A549 (cell line): ENCODE measurements around the gene OSBPL9.

ENCODE experiments used
- CEBPB ChIP-seq, 2 experiments: fragments of >200 bp in 1 of 2; sonication (Bioruptor Twin) in 1 of 2; formaldehyde crosslinking in 1 of 2; IDR thresholded peaks; 2 replicates each; pipeline ENCODE4 v1.6.1; 2012 to 2016
- EHF ChIP-seq: fragments of 250-450 bp; sonication (Bioruptor Pico); IDR thresholded peaks from 2 replicates; pipeline ENCODE4 v1.5.0; 2020; ENCODE audit warnings: mild to moderate bottlenecking
- EP300 ChIP-seq, 2 experiments: fragments of >200 bp; sonication (Bioruptor Twin); formaldehyde crosslinking; IDR thresholded peaks; 2 replicates in 1 of 2; 3 replicates in 1 of 2; pipeline ENCODE4 v1.6.1; 2016 to 2017
- HOXA7 ChIP-seq: fragments of 250-450 bp; sonication (Bioruptor Pico); IDR thresholded peaks from 2 replicates; pipeline ENCODE4 v1.5.0; 2020; ENCODE audit warnings: mild to moderate bottlenecking, moderate library complexity
- KDM1A ChIP-seq: fragments of 200-600 bp; sonication (generic); IDR thresholded peaks from 2 replicates; pipeline ENCODE4 v1.6.1; 2016; ENCODE audit warnings: low read depth, mild to moderate bottlenecking
- MAZ ChIP-seq: fragments of 150-350 bp; IDR thresholded peaks from 2 replicates; pipeline ENCODE4 v1.6.1; 2014; ENCODE audit warnings: antibody characterized with exemption, low read depth, low read length, borderline replicate concordance
- PHF8 ChIP-seq: fragments of 200-600 bp; sonication (generic); IDR thresholded peaks from 2 replicates; pipeline ENCODE4 v1.6.1; 2016; ENCODE audit warnings: low read depth, mild to moderate bottlenecking, antibody characterized with exemption, moderate library complexity, borderline replicate concordance
- TF ChIP-seq, protein P1 (sequence below): fragments of >200 bp; sonication (Bioruptor Twin); formaldehyde crosslinking; IDR thresholded peaks from 3 replicates; pipeline ENCODE4 v1.5.1; 2016

DNA sequence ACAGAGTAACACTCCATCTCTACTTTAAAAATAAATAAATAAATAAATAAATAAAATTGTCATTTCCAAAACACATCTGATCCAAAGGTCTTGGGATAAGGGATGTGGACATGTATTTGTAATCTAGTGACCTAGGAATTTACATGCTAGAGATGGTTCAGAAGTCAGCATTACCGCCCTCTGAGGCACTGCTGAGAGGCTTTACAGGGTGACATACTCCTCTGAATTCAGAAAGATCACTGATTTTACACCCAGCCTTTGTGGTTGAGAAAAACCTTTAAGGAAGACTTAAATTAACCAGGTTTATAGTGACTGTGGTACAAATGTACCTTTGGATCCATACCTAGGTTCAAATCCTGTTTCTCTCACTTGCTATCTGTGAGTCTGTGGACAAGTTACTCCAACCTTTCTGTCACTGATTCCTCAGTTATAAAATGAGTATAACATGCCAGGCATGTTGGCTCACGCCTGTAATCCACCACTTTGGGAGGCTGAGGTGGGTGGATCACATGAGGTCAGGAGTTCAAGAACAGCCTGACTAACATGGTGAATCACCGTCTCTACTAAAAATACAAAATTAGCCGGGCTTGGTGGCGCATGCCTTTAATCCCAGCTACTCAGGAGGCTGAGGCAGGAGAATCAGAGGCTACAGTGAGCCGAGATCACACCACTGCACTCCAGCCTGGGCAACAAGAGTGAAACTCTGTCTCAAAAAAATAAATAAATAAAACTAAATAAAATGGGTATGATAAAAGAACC lies 20.1 kb downstream of the OSBPL9 start:
- TF ChIP-seq MAZ (no peak), EHF (CRISPR knock-in tag) (no peak), PHF8 (no peak), EP300 (IDR thresholded peaks at IDR 0.05) (no peak), KDM1A (no peak), CEBPB (IDR thresholded peaks at IDR 0.05) (no peak), HOXA7 (CRISPR knock-in tag) (no peak)
- TF ChIP-seq, protein P1, sequence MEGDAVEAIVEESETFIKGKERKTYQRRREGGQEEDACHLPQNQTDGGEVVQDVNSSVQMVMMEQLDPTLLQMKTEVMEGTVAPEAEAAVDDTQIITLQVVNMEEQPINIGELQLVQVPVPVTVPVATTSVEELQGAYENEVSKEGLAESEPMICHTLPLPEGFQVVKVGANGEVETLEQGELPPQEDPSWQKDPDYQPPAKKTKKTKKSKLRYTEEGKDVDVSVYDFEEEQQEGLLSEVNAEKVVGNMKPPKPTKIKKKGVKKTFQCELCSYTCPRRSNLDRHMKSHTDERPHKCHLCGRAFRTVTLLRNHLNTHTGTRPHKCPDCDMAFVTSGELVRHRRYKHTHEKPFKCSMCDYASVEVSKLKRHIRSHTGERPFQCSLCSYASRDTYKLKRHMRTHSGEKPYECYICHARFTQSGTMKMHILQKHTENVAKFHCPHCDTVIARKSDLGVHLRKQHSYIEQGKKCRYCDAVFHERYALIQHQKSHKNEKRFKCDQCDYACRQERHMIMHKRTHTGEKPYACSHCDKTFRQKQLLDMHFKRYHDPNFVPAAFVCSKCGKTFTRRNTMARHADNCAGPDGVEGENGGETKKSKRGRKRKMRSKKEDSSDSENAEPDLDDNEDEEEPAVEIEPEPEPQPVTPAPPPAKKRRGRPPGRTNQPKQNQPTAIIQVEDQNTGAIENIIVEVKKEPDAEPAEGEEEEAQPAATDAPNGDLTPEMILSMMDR: no peak
